Activated gamma-delta T cell treated with Interleukin-2 at 50 U/mL for 16 hours (primary cell): ENCODE measurements around the gene EPOP.
"Not testable (repeated sequence)": the region's sequence is repeated elsewhere in the genome, so short reads cannot be mapped to it uniquely, and the experiment has no call there.

Source experiments
- DNase-seq: peaks from one replicate; pipeline ENCODE4 v3.0.0-alpha.2; 2020

Gene EPOP

DNA sequence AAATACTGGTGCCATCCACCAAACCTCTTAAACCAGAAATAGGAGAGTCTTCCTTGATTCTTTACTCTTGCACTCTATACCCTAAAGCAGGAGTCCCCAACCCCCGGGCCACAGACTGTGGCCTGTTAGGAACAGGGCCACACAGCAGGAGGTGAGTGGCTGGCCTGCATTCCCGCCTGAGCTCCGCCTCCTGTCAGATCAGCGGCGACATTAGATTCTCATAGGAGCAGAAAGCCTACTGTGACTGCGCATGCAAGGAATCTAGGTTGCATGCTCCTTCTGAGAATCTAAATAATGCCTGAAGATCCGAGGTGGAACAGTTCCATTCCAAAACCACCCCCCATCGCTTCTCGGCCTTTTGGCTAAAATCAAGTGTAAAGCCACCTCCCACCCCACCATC, 38.7 kb downstream of the EPOP start:
- DNase-seq, result no peak

DNA sequence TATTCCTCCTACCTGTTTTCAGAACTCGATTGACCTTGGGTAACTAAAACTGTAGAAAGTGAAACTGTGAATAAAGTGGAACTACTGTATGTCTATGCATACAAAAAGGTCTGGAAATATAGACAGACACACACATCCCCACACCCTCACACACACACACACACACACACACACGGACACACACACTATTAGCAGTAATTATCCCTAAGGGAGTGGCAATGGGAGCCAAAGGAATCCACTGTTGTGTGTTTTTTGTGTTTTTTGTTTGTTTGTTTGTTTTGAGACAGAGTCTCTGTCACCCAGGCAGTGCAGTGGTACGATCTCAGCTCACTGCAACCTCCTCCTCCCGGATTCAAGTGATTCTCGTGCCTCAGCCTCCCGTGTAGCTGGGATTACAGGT, 42.4 kb downstream of the EPOP start:
- DNase-seq, result no peak

DNA sequence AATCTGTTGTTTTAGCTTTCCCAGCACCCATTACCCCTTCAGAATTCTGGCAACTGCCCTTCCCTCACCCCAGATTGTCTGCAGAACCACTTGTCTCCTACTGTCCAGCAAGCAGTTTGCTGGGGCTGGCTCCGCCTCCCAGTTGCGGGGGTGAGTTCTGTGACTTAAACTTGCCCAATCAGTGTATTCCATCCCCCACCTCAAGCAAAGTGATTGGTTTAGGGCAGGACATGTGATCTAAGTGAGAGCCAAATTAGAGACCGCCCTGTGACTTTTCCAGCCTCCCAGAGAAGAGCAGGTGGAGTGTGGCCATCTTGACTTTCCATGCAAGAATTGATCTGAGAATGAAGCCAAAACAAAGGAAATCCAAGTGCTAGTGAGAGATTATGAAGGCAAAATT, 46.3 kb downstream of the EPOP start:
- no peak for DNase-seq

DNA sequence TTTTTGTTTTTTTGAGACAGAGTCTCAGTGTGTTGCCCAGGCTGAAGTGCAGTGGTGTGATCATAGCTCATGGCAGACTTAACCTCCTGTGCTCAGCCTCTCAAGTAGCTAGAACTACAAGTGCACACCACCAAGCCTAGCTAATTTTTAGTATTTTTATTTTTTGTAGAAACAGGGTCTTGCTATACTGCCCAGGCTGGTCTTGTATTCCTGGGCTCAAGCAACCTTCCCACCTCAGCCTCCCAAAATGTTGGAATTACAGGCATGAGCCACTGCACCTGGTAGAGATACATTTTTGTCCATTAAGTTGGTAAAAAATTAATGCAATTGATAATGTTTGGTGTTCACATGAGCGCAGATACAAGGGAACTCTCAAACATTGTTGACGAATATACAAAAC, 46.8 kb downstream of the EPOP start:
- DNase-seq, result no peak

DNA sequence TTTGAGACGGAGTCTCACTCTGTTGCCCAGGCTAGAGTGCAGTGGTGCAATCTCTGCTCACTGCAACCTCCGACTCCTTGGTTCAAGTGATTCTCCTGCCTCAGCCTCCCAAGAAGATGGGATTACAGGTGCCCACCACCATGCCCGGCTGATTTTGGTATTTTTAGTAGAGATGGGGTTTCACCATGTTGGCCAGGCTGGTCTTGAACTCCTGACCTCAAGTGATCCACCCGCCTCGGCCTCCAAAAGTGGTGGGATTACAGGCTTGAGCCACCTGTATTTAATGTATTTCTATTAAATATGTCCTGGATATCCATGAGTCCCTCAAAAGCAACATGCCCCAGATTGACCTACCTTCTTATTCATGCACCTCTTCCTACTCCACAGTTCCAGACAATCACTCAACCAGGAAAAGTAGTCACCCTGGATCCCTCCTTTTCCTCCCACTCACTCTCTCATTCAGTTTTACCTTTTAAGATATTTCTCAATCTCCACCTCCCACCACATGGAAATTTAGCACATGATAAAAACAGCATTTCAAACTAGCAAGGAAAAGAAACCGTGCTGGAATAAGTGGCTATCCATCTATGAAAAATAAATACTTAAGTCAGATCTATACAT, 48.0 kb downstream of the EPOP start:
- DNase-seq, result not testable (repeated sequence)

DNA sequence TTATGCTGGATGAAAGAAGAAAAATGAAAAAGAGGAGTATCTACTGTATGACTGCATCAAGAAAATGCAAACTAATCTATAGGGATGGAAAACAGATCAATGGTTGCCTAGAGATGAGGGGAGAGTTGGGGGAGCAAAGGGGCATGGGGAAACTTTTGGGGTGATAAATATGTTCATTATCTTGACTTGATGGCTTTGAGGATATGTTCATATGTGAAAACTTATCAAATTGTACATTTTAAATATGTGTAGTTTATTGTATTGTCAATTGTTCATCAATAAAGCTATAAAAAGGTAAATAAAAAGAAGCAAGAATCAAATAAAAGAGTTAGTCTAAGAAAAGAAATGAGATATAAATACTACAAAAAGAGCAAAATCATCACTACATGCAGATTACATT, 49.3 kb downstream of the EPOP start:
- DNase-seq, result no peak

DNA sequence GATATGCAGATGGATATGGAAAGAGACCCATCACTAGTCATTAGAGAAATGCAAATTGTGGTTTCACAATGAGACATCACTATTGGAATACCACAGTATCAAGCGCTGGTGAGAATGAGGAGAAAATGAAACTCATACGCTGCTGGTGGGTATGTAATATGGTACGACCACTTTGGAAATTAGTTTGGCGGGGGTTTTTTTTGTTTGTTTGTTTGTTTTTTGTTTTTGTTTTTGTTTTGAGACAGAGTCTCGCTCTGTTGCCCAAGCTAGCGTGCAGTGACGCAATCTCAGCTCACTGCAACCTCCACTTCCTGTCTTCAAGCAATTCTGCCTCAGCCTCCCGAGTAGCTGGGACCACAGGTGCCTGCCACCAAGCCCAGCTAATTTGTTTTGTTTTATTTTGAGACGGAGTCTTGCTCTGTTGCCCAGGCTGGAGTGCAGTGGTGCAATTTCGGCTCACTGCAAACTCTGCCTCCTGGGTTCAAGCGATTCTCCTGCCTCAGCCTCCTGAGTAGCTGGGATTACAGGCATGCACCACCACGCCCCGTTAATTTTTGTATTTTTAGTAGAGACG, 49.9 kb downstream of the EPOP start:
- not testable (repeated sequence) for DNase-seq
